Progenitor cell of endocrine pancreas (in vitro differentiated cells): Measurements from ENCODE around the gene P4HA3. TPM values are rescaled to one million over a fixed set of nuclear protein-coding genes. Genes with fewer than 3 reads are reported as not detected.
"Not testable (repeated sequence)": the region's sequence is repeated elsewhere in the genome, so short reads cannot be mapped to it uniquely, and the experiment has no call there.

Experiments
- DNase-seq: peaks from one replicate; pipeline ENCODE4 v3.0.0; 2021; ENCODE audit warnings: low spot score; ENCODE audit not compliant: unreplicated experiment
- H3K27ac Mint-ChIP-seq: 2 replicates; pipeline ENCODE4 v1.8.0; 2021; ENCODE audit warnings: mild to moderate bottlenecking, moderate library complexity, mixed read lengths
- H3K27me3 Mint-ChIP-seq: 2 replicates; pipeline ENCODE4 v1.8.0; 2021; ENCODE audit warnings: mixed read lengths
- H3K36me3 Mint-ChIP-seq: 2 replicates; pipeline ENCODE4 v1.8.0; 2022; ENCODE audit warnings: mixed read lengths; ENCODE audit not compliant: insufficient read depth
- H3K4me1 Mint-ChIP-seq: 2 replicates; pipeline ENCODE4 v1.8.0; 2021; ENCODE audit warnings: low read depth, mixed read lengths
- H3K4me3 Mint-ChIP-seq: 2 replicates; pipeline ENCODE4 v1.8.0; 2021; ENCODE audit warnings: low read depth, mild to moderate bottlenecking, moderate library complexity, mixed read lengths
- H3K9me3 Mint-ChIP-seq: 2 replicates; pipeline ENCODE4 v1.8.0; 2021; ENCODE audit warnings: low read depth, mixed read lengths
- CTCF ChIP-seq: fragments of 200-600 bp; sonication (generic); IDR thresholded peaks from one replicate; pipeline ENCODE4 v1.5.0; 2021; ENCODE audit warnings: antibody characterized with exemption, mild to moderate bottlenecking; ENCODE audit not compliant: unreplicated experiment
- total RNA-seq: library from RNA; stranded (reverse); gene quantifications from 2 replicates; pipeline ENCODE4 v1.2.1, GENCODE V29; 2021

The P4HA3 gene
- total RNA-seq, 1 donor from 2014 or later: 0.17 TPM

GRCh38 chr11:74332291-74332690 lies 20.9 kb upstream of the P4HA3 start:
- no peaks in the 10 kb centered on the region for H3K27me3 Mint-ChIP-seq
- no peak for DNase-seq
- no peaks in the 10 kb centered on the region for H3K9me3 Mint-ChIP-seq
- no peak for TF ChIP-seq CTCF
- peaks cover 4% of the 10 kb centered on the region for H3K4me1 Mint-ChIP-seq
- no peak overlapping the region for H3K4me3 Mint-ChIP-seq
- no peak overlapping the region for H3K27ac Mint-ChIP-seq
- H3K36me3 Mint-ChIP-seq: peaks cover 17% of the 10 kb centered on the region

- not testable (repeated sequence) for H3K4me3 Mint-ChIP-seq, H3K27me3 Mint-ChIP-seq, H3K4me1 Mint-ChIP-seq, H3K27ac Mint-ChIP-seq, DNase-seq, H3K9me3 Mint-ChIP-seq
- peaks cover 19% of the 10 kb centered on the region for H3K36me3 Mint-ChIP-seq
Measured at GRCh38 chr11:74331000-74331399, 19.6 kb upstream of the P4HA3 start.

- H3K4me1 Mint-ChIP-seq: peaks cover 3% of the 10 kb centered on the region
- no peak for TF ChIP-seq CTCF
- H3K4me3 Mint-ChIP-seq: no peak overlapping the region
- H3K9me3 Mint-ChIP-seq: no peaks in the 10 kb centered on the region
- H3K36me3 Mint-ChIP-seq: peaks cover 19% of the 10 kb centered on the region
- H3K27ac Mint-ChIP-seq: no peak overlapping the region
- no peaks in the 10 kb centered on the region for H3K27me3 Mint-ChIP-seq
- no peak for DNase-seq
Measured at GRCh38 chr11:74330075-74330858, 18.8 kb upstream of the P4HA3 start.

GRCh38 chr11:74327076-74327475 lies 15.6 kb upstream of the P4HA3 start:
- Mint-ChIP-seq H3K36me3 (peaks cover 17% of the 10 kb centered on the region), H3K9me3 (no peaks in the 10 kb centered on the region), H3K4me1 (peaks cover 3% of the 10 kb centered on the region), H3K27me3 (no peaks in the 10 kb centered on the region), H3K27ac (no peak overlapping the region), H3K4me3 (no peak overlapping the region)
- no peak for DNase-seq
- no peak for TF ChIP-seq CTCF

- Mint-ChIP-seq H3K27ac (no peak overlapping the region), H3K4me1 (peaks cover 3% of the 10 kb centered on the region), H3K4me3 (no peak overlapping the region), H3K27me3 (no peaks in the 10 kb centered on the region), H3K36me3 (peaks cover 17% of the 10 kb centered on the region), H3K9me3 (no peaks in the 10 kb centered on the region)
- no peak for DNase-seq
- TF ChIP-seq CTCF: no peak
Measured at GRCh38 chr11:74326665-74327064, 15.2 kb upstream of the P4HA3 start.
